HG03520 (cell line): ENCODE results near the gene LIAS.
"Not testable (repeated sequence)": the region's sequence is repeated elsewhere in the genome, so short reads cannot be mapped to it uniquely, and the experiment has no call there.

Experiments
- ATAC-seq: cut with Tn5 transposase; IDR thresholded peaks from one replicate; pipeline ENCODE4 v1.9.1; 2021; ENCODE audit warnings: mild to moderate bottlenecking, moderate library complexity; ENCODE audit not compliant: unreplicated experiment

The LIAS gene

GRCh38 chr4:39458505-39459300 is at the start of gene LIAS, which contains the start of gene RPL9:
Gene LIAS (plus strand): TSS chr4:39459056. CDS start chr4:39459118, 62 bp downstream.
Gene RPL9 (minus strand): TSS chr4:39458922. CDS start chr4:39458439, 483 bp downstream.
- ATAC-seq: peak; percentile 86

DNA sequence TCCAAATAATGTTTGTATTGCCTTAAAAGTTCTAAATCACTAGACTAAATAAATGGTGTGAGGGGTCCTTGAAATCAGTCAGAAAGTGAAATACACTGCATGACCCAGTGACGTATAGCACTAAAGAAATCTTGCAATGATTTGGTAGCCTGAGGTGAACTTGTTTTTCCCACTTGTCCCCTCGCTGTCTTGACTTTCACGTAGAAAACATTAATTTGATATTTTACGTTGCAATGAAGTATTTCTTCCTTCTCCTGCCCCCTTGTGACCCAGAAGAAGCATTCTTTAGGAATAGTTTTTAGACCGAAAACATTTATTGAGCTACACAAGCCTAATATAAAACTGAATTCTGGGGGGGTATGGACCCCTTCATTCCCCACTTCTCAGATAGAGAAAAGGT is 48.4 kb upstream of the LIAS start:
- ATAC-seq: no peak

DNA sequence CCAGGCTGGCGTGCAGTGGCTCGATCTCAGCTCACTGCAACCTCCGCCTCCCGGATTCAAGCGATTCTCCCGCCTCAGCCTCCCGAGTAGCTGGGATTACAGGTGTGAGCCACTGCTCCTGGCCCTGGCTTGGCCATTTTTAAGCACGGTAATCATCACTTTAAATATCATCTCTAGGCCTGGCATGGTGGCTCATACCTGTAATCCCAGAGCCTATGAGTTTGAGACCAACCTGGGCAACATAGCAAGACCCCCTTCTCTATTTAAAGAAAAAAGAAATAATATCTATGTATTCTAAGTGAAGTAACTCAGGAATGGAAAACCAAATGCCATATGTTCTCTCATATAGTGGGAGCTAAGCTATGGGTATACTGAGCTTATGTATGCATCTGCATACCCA is 47.3 kb upstream of the LIAS start:
- not testable (repeated sequence) for ATAC-seq

DNA sequence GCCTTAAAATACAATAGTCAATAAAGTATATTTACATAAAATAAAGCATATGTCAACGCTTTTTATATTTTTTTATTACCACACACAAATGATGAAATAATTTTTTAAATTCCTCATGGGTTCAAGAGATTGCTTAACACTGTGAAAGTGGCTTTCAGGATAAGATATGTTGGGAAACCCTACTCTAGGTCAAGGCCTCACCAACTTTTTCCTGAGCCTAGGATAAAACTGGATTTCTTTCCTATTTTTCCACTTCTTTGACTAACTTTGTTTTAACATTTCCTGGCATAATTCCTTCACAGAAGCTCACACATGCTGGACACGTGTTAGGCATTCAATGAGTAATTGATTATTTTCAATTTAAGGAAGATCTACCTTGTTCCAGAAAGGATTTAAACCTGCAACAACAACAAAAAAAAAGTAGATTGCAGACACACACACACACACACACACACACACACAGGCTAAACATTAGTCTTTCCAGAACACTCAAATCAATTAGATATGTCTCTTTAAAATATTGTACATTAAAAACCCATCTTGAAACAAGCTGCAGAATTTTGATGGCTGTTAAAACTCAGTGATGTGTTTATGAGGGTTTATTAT is 43.1 kb upstream of the LIAS start:
- no peak for ATAC-seq

DNA sequence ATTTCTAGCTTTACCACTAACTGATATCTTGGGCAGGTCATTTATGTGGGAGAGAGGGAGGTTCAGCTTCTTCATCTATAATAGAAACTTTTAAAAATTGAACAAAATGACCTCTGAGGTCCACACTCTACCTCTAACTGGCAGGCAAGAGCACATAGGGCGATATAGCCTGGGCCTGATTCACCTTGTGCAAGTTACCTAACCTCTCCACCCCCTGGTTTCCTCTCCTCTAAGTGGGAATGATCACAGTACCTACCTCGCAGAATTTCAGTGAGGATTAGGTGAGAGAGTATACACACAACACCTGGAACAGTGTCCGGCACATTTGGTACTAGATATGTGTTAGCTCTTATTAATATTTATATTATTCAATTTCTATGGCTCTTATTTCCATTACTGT is 36.6 kb upstream of the LIAS start:
- ATAC-seq: no peak

- ATAC-seq: not testable (repeated sequence)
These were observed 33.6 kb upstream of the LIAS start for GRCh38 chr4:39425297-39425696.

GRCh38 chr4:39426728-39427127 is 32.1 kb upstream of the LIAS start:
- no peak for ATAC-seq

DNA sequence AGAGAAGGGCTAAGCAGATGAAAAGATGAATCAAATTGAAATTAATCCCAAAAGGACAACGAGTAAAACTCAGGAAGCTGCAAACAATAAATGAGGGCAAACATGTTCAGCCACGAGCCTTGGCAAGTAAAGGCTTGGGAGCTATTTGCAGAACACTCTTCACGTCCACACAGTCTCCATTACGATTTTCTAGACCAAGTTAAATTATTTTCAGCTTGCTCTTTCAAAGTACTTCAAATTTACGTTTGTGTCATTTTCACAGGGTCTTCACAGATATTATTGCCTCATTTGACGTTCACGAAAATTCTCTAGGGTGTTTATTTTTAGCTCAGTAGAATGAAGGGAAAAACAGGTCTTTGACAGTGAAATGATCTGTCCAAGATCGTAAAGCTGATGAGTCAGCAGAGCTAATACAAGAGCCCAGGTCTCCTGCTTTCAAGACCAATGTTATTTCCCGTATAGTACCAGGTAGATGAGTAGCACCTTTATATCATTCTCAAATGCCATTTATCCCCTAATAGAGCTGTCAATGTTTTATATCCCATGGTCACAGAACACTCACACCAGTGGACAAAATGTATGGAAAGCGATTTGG is 31.2 kb upstream of the LIAS start:
- no peak for ATAC-seq

DNA sequence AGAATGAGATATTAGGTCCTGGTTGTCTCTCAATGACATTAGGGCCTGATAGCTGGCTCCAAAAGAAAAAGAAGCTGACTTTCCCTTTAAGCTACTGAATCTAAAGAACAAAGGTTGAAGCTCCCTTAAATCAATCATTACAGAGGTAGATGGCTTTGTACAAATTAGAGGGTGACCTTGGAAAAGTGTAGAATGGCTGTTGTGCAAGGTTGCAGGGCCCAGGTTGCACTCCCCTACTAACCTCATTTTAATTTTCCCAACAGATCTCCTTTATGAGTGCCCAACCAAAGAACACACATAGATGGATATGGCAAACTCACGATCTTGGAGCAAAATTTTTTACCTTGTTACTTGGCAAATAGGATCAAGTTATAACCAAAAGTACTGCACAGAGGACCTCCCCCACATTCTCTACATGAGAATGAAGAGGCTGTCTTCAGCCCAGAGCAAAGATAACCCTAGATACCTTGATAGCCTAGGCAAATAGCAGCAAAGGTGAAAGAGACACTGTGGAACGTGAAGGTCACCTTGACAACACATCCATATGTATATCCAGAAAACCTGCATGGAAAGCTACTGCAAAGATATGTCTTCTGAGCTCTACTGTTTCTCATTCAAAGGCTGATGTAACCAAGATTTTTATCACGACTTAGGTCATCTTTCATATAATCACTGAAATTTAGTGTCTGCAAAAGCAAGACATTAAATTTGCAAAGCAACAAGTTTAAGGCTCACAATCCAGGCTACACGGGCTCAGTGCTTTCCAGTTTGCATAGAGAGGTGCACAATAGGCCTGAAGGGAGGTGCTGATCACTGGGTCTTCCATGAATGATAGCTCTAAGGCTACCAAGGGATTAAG is 29.2 kb upstream of the LIAS start:
- no peak for ATAC-seq

GRCh38 chr4:39433878-39434492 is 24.9 kb upstream of the LIAS start:
- ATAC-seq: no peak

DNA sequence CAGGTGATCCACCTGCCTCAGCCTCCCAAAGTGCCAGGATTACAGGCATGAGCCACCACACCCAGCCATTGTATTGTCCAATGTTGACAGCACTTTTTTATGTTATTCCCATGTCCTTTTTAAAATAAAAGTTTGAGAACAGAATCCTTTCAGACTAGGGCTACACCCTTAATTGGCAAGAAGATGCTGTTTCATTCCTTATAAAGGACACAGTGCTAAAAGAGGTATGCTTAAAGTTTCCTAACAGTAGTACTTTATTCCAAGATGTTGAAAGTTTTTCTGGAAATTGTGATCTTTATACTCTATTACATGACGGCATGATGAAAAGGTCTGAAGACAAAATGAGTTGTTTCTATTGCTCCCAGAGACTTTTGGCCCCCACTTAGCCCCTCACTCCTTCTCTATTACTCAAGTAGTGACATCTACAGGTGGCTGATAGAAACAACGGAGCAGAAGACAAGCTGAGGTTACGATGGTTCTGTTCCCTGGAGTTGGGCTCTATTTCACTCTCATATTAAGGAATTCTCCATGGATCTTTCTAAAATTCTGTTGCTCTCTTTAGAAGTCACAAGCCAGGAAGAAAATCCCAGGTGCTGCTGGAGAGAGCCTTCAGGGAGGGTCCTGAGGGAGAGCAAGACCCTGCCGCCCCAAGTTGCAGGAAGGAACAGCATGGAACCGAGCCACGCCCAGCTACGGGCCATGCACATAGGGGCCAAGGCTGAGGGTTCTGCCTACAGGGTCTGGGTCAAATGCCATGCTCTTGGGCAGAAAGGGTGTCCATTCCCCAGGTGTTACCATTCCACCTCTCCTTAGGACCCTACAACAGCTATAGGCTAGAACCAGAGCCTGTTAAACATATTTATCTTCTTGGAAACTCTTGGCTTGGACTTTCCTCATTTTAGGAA is 22.9 kb upstream of the LIAS start:
- no peak for ATAC-seq

- ATAC-seq: no peak
These were observed 17.3 kb upstream of the LIAS start for GRCh38 chr4:39441593-39441992.

DNA sequence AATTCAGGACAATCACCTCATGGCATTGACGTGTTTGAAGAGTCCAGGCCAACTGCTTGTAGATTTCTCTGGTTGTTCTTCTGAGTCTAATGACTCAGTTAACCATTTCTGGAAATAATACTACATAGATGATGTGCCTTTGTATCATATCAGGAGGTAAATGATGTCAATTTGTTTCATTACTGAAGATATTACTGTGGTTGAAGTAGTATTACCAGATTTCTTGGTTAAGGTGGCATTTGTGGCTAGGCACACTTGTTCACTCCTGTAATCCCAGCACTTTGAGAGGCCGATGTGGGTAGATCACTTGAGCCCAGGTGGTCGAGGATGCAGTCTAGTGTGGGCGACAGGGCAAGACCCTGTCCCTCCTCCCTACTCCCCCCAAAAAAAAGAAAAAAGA is 15.9 kb upstream of the LIAS start:
- no peak for ATAC-seq

GRCh38 chr4:39446483-39446841 is 12.4 kb upstream of the LIAS start:
- ATAC-seq: no peak

- peak; percentile 87 for ATAC-seq
These were observed 11.8 kb upstream of the LIAS start for GRCh38 chr4:39446842-39447573.

DNA sequence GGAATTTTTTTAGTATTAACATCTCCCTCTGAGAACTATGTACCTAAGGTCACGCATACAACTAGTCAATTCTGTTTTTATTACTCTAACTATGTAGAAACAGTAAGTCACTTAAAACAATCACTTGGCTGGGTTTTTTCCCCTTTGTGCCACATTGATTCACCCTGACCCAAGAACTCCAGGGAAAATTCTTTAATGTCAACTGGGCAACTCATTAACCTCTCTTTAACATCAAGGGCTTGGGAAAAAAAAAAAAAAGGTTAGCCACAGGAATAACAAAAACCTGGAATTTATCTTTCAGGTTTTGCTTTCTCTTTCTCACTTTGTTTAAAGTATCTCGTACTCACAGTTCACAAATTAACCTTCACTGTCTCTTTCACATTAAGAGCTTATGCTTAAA is 8.2 kb upstream of the LIAS start:
- ATAC-seq: no peak

GRCh38 chr4:39451423-39452023 is 7.3 kb upstream of the LIAS start:
- ATAC-seq: no peak

- no peak for ATAC-seq
These were observed 6.5 kb upstream of the LIAS start for GRCh38 chr4:39452153-39452859.
